Measurements from ENCODE around the gene SLC2A5. TPM values are rescaled to one million over a fixed set of nuclear protein-coding genes. Genes with fewer than 3 reads are reported as not detected.

SLC2A5 gene
- total RNA-seq, 1 donor from 2014 or later: 3.6 TPM

- Mint-ChIP-seq H3K36me3 (ENCODE audit: low read depth) (peaks cover 10% of the 10 kb centered on the region), H3K4me3 (no peak overlapping the region), H3K9me3 (no peaks in the 10 kb centered on the region), H3K27me3 (no peaks in the 10 kb centered on the region), H3K4me1 (no peaks in the 10 kb centered on the region), H3K27ac (peak overlapping the region; percentile 10)
- no peak for ATAC-seq (ENCODE audit: low read depth)
- POLR2A ChIA-PET: interaction anchor here (0.7 kb wide), 1 partner anchor 627 kb away, joined by 3 read pairs; no protein-coding TSS in a partner anchor
- DNase-seq: no peak
- CTCF ChIA-PET: no interaction called here
- intact Hi-C loops (cut with micrococcal nuclease): no loop called here
- TF ChIP-seq CTCF (IDR thresholded peaks at IDR 0.05): no peak
Observed at GRCh38 chr1:9050803-9051202, 18.6 kb downstream of the SLC2A5 start.

GRCh38 chr1:9048551-9048950 is 20.9 kb downstream of the SLC2A5 start:
- POLR2A ChIA-PET: interaction anchor here (0.6 kb wide), 1 partner anchor 22 kb away, joined by 9 read pairs; no protein-coding TSS in a partner anchor
- no peak for DNase-seq
- CTCF ChIA-PET: interaction anchor here (1.0 kb wide), 1 partner anchor 62 kb away, joined by 3 read pairs; no protein-coding TSS in a partner anchor
- Mint-ChIP-seq H3K4me3 (no peak overlapping the region), H3K27me3 (no peaks in the 10 kb centered on the region), H3K9me3 (no peaks in the 10 kb centered on the region), H3K36me3 (ENCODE audit: low read depth) (peaks cover 16% of the 10 kb centered on the region), H3K4me1 (no peaks in the 10 kb centered on the region), H3K27ac (no peak overlapping the region)
- no peak for TF ChIP-seq CTCF (IDR thresholded peaks at IDR 0.05)
- ATAC-seq (ENCODE audit: low read depth): no peak
- intact Hi-C loops (cut with micrococcal nuclease): no loop called here

GRCh38 chr1:9047019-9047418 is 22.4 kb downstream of the SLC2A5 start:
- no peak for DNase-seq
- peaks cover 12% of the 10 kb centered on the region for H3K36me3 Mint-ChIP-seq (ENCODE audit: low read depth)
- POLR2A ChIA-PET: no interaction called here

GRCh38 chr1:9045861-9046510 is 23.4 kb downstream of the SLC2A5 start:
- ChIA-PET CTCF (interaction anchor here (1.1 kb wide), 1 partner anchor 56 kb away, joined by 3 read pairs; no protein-coding TSS in a partner anchor), POLR2A (no interaction called here)
- Mint-ChIP-seq H3K36me3 (ENCODE audit: low read depth) (peaks cover 17% of the 10 kb centered on the region), H3K4me3 (no peak overlapping the region), H3K27me3 (no peaks in the 10 kb centered on the region), H3K9me3 (no peaks in the 10 kb centered on the region), H3K27ac (no peak overlapping the region), H3K4me1 (peaks cover 10% of the 10 kb centered on the region)
- intact Hi-C loops (cut with micrococcal nuclease): no loop called here
- TF ChIP-seq CTCF (IDR thresholded peaks at IDR 0.05): no peak
- no peak for DNase-seq
- ATAC-seq (ENCODE audit: low read depth): no peak

More at GRCh38 chr1:9047019-9047418, 22.4 kb downstream of the SLC2A5 start:
- H3K4me3 Mint-ChIP-seq: no peak overlapping the region
- no peaks in the 10 kb centered on the region for H3K27me3 Mint-ChIP-seq
- ATAC-seq (ENCODE audit: low read depth): no peak
- no peak overlapping the region for H3K27ac Mint-ChIP-seq
- H3K4me1 Mint-ChIP-seq: peaks cover 6% of the 10 kb centered on the region
- CTCF ChIA-PET: no interaction called here
- H3K9me3 Mint-ChIP-seq: no peaks in the 10 kb centered on the region
- intact Hi-C loops (cut with micrococcal nuclease): no loop called here
- TF ChIP-seq CTCF (IDR thresholded peaks at IDR 0.05): no peak

- POLR2A ChIA-PET: no interaction called here
- H3K36me3 Mint-ChIP-seq (ENCODE audit: low read depth): peaks cover 27% of the 10 kb centered on the region
- H3K9me3 Mint-ChIP-seq: no peaks in the 10 kb centered on the region
Observed at GRCh38 chr1:9044236-9044635, 25.2 kb downstream of the SLC2A5 start.

More at GRCh38 chr1:9044236-9044635, 25.2 kb downstream of the SLC2A5 start:
- no peak for ATAC-seq (ENCODE audit: low read depth)
- H3K27ac Mint-ChIP-seq: no peak overlapping the region
- no peaks in the 10 kb centered on the region for H3K27me3 Mint-ChIP-seq
- CTCF ChIA-PET: no interaction called here
- no peak for TF ChIP-seq CTCF (IDR thresholded peaks at IDR 0.05)
- intact Hi-C loops (cut with micrococcal nuclease): no loop called here
- H3K4me3 Mint-ChIP-seq: no peak overlapping the region
- peaks cover 12% of the 10 kb centered on the region for H3K4me1 Mint-ChIP-seq
- DNase-seq: no peak

Measured in activated B cell treated with CpG ODN at 0.5 μM for 24 hours (primary cell).